HG03108 (cell line): Measurements from ENCODE around the gene FRK.
A peak's percentile ranks its signal among the peaks of the same experiment; 100 is the strongest.
"Not testable (repeated sequence)": the region's sequence is repeated elsewhere in the genome, so short reads cannot be mapped to it uniquely, and the experiment has no call there.

Experiments
- ATAC-seq: cut with Tn5 transposase; IDR thresholded peaks from one replicate; pipeline ENCODE4 v1.9.1; 2021; ENCODE audit warnings: moderate library complexity; ENCODE audit not compliant: unreplicated experiment

Gene FRK, protein sequence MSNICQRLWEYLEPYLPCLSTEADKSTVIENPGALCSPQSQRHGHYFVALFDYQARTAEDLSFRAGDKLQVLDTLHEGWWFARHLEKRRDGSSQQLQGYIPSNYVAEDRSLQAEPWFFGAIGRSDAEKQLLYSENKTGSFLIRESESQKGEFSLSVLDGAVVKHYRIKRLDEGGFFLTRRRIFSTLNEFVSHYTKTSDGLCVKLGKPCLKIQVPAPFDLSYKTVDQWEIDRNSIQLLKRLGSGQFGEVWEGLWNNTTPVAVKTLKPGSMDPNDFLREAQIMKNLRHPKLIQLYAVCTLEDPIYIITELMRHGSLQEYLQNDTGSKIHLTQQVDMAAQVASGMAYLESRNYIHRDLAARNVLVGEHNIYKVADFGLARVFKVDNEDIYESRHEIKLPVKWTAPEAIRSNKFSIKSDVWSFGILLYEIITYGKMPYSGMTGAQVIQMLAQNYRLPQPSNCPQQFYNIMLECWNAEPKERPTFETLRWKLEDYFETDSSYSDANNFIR

DNA sequence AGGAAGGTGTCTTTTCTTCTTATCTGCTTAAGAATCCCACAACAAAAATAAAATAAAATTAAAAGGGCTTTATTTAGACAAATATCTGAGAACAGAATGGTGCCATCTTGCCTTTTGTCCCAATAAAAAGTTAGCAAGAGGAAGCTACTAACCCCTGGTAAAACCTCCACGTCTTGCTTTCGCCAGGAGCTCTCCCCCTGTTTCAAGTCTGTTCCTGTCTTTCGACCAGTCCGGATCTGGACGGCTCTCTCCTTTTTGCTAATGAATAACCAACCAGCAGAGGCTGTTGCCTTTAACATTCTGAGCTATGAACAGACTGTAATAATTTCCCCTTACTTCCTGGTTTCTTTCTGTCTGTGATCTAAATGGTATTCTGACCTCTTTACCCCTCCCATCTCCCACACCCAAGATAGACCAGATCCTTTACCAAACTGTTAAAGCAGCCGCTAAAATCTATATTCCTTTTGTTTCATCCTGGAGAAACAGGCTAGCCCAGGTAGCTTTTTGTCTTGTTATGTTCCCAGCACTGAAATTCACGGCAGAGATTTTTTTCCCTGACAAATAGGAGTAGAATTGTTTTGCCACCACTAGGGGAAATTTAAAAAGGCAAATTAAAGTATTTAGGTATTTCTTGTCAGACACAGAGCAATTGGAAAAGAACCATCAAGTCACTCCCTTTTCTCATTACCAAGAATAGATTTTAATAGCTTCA lies at the start of gene FRK:
TSS of gene FRK (minus strand) at position 320 of the 712 bp plus-strand sequence. CDS start 580 bp downstream, outside the sequence.
- ATAC-seq = no peak

- no peak for ATAC-seq
Observed at GRCh38 chr6:116108836-116109235, 48.1 kb upstream of the FRK start.

DNA sequence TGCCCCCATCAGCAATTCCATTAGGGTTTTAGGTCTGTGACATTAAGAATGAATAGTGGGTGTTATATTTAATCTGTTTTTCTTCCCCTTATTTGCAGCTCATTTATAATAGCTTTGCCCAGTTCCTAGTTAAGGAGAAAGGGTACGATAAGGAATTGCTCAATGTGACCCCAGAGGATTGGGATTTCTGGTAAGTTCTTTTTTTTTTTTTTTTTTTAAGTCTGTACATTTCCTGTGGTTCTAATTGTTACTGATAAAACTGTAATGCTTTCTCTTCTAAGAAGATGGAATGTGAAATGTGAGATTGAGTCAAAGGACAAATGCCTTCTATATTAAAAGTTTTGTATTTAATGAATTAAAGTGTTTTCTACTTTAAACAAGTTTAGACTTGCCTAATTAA lies 45.5 kb upstream of the FRK start:
- no peak for ATAC-seq

GRCh38 chr6:116105247-116105646 lies 44.6 kb upstream of the FRK start:
- ATAC-seq = no peak

GRCh38 chr6:116104636-116105035 lies 43.9 kb upstream of the FRK start:
- ATAC-seq = no peak

DNA sequence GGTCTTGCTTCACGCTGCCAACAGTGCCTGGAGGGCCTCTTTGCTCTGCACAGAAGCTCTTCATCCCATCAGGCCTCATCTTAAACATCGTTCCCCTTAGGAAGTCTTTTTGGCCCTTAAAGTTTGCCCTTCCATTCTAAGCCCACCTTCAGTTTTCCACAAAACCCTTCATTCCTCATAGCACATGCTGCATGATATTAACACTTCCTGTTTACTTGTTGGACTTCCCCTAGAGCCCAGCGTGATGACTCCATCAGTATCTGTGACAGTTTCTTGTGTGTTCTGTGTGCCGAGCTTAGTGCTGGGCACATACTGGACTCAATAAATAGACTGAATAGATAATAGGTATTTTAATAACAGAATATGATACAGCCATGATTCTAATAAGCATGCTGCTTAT lies 42.2 kb upstream of the FRK start:
- ATAC-seq = no peak

- ATAC-seq = no peak
Observed at GRCh38 chr6:116101790-116102189, 41.1 kb upstream of the FRK start.

DNA sequence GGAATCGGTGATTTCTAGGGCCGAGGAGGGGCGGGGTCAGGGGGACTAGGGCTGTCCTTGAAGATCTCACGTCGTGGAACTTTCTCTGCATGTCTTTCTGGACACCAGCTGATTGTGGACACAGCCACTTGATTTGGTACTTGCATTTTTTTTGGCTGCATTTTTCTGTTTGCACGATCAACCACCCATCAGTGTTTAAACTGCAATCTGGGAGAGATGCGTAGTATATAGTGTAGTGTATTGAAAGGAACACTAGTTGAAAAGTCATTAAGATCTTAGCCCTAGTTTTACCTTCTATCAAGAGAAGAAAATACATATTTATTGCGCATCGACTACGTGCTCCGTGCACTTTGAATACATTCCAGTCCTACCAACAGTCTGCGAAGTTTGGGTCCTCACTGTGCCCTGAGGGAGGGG lies 40.6 kb upstream of the FRK start:
- ATAC-seq = no peak

DNA sequence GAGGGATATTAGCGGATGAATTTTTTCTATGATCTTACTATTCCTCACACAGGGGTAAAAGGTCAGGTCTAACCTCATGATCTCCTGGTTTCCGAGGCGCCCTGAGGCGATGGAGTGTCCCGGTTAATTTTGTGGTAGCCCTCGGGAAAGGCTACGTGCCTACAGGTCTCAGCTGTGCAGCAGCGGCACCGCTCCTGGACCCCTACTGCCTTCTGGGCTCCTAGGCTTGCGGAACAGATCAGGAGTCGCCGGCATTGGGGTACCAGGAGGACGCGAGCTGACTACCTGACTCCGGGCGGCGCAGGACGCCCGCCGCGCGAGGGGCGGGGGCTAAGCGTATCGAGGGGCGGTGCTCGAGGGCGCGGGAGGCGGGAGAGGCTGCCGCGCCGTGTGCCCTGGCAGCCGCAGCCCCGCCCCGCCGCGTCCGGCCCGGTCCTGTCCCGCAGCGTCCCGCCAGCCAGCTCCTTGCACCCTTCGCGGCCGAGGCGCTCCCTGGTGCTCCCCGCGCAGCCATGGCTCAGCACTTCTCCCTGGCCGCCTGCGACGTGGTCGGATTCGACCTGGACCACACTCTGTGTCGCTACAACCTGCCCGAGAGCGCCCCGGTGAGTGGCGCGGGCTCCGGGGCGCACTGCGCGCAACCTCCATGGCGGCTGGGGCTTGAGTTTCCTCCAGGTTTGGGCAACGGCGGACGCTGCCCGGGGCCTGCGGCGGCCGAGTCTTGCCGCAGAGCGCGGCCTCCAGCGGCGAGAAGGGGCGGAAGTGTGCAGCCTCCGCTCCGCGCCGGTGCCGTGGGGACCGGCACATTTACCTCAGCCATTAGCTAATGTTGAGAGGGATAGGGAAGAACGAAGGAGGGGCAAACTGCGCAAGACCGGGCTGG lies 40.0 kb upstream of the FRK start, which contains the start of gene NT5DC1:
TSS of gene NT5DC1 (plus strand) at position 435 of the 883 bp plus-strand sequence. CDS start at position 513, 78 bp downstream.
- peak; percentile 83 for ATAC-seq

DNA sequence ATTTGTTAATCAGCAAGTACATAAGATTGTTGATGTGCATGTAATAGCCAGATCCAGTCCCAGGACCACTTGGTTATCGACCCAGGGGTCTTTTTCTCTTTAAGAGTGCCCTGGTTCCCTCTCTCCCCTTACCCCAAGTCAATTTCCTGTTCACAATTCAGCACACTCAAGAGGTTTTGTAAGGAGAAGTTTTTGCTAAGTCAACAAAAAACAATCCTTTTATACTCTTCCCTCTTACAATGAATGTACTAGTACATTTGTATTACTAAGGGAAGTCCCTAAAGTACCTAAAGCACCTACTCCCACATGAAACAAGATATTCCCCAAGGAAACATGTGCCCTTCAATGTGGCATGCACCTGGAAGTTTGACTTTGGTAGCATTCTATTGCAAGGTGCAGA lies 38.3 kb upstream of the FRK start:
- ATAC-seq = no peak

DNA sequence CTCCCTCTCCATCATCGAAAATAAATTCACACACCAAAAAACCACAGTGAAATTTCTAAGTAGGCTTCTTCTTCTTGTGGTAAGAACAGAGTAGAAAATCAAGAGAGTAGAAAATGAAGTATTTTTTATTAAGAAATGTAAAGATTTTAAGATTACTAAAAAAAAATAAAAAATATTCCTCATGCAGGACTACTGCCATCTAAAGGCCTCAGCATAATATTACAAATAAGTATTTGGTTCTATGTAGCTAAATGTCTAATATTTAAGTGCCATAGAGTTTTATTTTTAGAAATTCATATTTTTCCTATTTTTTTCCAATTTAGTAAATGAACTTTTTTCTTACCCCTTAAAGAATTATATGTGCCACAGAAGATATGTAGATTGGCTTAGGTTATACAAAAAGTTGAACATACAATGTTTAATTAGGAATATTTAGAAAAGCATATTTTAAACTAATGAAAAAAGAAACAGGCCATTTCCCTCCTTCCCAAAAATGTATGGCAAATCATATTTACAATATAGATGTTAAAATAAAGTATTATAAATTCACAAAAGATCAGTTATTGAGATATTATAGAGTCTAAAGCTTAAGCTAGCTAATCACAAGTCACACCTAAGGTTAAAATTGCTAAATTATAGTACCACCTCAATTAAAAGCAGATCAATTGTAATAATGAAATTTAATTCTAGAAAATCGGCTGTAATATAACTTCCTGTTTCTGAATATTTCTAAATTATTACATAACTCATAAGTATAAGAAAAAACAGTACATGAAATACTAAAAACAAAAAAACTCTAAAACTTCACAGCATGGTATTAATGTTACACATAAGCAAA lies 36.5 kb upstream of the FRK start:
- no peak for ATAC-seq

DNA sequence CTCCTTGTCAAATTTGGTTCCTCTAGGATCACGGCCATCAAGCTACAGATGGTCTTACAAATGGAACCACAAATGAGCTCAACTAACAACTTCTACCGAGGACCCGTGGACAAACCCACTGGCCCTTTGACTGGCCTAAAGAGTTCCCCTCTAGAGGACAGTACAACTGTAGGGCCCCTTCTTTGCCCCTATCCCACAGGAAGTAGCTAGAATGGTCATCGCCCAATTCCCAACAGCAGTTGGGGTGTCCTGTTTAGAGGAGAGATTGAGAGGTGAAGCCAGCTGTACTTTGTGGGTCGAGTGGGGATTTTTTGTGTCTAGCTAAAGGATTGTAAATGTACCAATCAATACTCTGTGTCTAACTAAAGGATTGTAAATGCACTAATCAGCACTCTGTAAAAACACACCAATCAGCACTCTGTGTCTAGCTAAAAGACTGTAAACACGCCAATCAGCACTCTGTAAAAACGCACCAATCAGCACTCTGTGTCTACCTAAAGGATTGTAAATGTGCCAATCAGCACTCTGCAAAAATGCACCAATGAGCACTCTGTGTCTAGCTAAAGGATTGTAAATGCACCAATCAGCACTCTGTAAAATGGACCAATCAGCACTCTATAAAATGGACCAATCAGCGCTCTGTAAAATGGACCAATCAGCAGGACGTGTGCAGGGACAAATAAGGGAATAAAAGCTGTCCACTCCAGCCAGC lies 35.5 kb upstream of the FRK start:
- not testable (repeated sequence) for ATAC-seq

DNA sequence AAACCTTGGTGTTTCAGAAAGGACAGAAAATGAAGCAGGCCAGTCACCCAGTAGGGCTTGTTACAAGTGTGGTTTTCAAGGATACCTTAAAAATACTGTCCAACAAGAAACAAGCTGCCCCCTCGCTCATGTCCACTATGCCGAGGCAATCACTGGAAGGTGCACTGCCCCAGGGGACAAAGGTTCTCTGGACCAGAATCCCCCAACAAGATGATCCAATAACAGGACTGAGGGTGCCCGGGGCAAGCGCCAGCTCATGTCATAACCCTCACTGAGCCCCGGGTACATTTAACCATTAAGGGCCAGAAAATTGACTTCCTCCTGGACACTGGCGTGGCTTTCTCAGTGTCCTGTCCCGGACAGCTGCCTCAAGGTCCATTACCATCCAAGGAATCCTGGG lies 33.4 kb upstream of the FRK start:
- ATAC-seq = no peak

DNA sequence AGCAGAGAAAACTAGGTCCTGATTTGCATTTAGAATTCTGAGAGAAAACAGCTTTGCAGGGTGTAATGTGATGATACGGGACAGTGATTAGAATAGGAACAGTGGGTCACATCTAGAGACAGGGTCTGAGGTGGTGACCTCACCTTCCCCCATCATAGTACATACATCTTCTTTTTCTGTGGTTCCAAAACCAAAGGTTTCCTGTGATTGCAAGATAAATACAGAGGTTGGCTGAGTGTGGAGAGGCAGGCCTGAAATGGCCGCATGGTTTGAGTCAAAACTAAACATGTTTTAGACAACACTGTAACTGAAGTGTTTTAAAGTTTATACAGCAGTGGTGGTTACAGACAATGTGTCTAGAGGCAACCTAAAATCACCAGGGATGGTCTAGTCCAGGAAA lies 29.6 kb upstream of the FRK start:
- ATAC-seq = peak; percentile 61

GRCh38 chr6:116088946-116089345 lies 28.3 kb upstream of the FRK start:
- no peak for ATAC-seq

DNA sequence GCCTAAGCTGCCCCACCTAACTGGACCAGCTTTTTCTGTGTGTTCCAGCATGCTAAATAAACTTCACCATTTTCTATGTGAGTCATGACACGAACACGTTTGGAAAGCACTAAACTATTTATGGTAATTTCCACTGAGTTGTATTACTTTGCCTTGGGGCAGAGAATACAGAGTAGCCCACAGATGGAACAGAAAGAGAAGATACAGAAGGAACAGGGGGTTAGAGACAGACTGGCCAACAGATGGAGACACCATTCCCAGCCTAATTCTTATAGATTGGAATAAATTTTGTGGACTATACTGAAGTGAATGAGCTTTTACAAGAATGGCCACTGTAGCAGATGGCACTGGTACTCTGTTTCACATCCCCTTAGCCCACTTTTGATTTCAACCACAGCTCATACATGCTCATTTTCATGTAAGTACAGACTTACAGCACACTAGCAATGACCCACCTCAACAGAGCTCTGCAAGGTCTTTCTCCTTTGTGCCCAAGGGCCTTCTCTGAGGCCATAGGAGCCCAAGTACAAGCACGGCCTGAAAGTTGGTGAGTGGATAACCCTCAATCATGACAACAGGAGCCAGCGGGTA lies 26.8 kb upstream of the FRK start:
- peak; percentile 95 for ATAC-seq

- ATAC-seq = no peak
Observed at GRCh38 chr6:116084284-116084683, 23.6 kb upstream of the FRK start.

- ATAC-seq = no peak
Observed at GRCh38 chr6:116083052-116083451, 22.4 kb upstream of the FRK start.

DNA sequence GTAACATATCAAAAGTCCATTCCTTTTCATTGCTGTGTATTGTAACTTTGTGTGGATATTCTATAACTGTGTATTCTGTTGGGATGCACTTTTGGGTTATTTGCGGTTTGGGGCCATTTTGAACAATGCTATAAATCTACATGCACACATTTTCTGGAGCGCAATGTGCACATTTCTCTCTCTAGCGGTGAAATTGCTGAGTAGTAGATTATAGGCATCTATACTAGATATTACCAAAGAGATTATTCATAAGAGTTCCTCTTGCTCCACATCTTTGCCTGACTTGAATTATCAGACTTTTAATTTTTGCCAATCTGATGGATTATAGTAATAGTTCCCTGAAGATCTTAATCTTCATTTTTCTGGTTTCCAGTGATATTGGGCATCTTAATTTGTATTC lies 18.3 kb upstream of the FRK start:
- ATAC-seq = no peak
